ENCODE data around the gene TEX11.
"Not testable (repeated sequence)": the region's sequence is repeated elsewhere in the genome, so short reads cannot be mapped to it uniquely, and the experiment has no call there.

GRCh38 chrX:70587158-70587557 is 321.4 kb downstream of the TEX11 start:
- not testable (repeated sequence) for TF ChIP-seq TAF1 (IDR thresholded peaks at IDR 0.05; ENCODE audit: borderline replicate concordance, low read depth, low read length); ZBTB33 (IDR thresholded peaks at IDR 0.05; ENCODE audit: borderline replicate concordance, low read depth); CTCF (IDR thresholded peaks at IDR 0.05); POLR2AphosphoS5 (IDR thresholded peaks at IDR 0.05; ENCODE audit: low read depth, low read length); TEAD4 (IDR thresholded peaks at IDR 0.05; ENCODE audit: borderline replicate concordance, insufficient read depth); FOXM1 (IDR thresholded peaks at IDR 0.05; ENCODE audit: low read depth); MAX (IDR thresholded peaks at IDR 0.05; ENCODE audit: low read depth); NFIC (IDR thresholded peaks at IDR 0.05; ENCODE audit: borderline replicate concordance); EP300 (IDR thresholded peaks at IDR 0.05; ENCODE audit: borderline replicate concordance in 1 of 2, low read depth in 1 of 2, low read length in 1 of 2); PBX3 (IDR thresholded peaks at IDR 0.05); SMC3 (IDR thresholded peaks at IDR 0.05; ENCODE audit: low read depth, low read length); MXI1 (IDR thresholded peaks at IDR 0.05; ENCODE audit: low read depth, low read length)
